Measurements from ENCODE around the gene GPRIN1.
"Not testable (repeated sequence)": the region's sequence is repeated elsewhere in the genome, so short reads cannot be mapped to it uniquely, and the experiment has no call there.

GPRIN1 gene

DNA sequence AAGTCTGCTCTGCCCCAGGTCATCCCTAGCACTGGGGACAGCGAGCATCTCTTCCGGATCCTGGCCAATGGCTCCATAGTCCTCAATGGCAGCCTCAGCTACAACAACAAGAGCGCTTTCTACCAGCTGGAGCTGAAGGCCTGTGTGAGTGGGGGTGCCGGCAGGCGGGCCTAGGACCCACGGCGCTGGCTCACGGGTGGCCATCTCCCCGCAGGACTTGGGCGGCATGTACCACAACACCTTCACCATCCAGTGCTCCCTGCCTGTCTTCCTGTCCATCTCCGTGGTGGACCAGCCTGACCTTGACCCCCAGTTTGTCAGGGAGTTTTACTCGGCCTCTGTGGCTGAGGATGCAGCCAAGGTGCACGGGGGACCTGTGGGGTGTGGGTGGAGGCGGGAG, 34.9 kb downstream of the GPRIN1 start:
- DNase-seq (ENCODE audit: low read depth, low spot score), result no peak

DNA sequence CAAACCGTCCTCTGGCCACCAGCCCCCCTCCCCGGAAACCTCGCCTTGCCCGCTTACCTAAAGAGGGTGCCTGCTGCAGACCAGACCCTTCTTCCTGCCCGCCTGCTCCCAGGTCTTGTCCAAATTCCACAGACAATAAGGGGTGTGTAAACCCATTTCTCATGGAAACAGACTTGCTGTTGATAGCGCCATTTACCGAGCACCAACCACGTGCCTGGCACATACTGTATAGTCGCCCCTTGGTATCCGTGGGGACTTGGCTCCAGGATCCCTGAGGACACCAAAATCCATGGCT, 35.7 kb downstream of the GPRIN1 start:
- no peak for DNase-seq (ENCODE audit: low read depth, low spot score)

DNA sequence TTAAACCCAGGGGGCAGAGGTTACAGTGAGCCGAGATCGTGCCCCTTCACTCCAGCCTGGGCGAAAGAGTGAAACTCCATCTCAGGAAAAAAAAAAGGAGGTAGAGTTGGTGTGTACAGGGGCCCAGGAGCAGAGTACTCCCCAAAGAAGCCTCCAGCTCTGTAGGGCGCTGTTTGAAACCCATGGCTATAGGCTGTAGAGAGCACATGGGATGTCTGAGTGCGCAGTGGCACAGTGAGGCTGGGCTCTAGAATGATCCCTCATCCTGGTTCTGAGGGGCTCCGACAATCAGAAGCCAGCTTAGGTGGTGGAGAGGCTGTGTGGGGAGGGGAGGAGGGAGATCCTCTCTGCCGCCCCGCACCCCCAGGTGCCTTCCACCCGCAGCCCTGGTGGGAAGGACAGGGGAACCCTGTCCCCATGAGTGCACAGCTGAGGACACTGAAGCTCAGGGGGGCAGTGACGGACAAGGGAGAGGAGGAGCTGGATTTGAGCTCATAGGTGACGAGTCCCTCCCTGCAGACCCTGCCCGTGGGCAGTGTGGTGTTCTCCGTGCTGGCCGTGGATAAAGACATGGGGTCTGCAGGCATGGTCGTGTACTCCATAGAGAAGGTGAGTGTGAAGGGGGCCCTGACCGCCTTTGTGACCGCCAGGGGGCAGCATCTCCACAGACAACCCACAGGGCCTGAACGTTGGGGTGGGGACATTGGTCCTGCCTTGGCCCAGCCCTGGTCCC, 36.2 kb downstream of the GPRIN1 start:
- no peak for DNase-seq (ENCODE audit: low read depth, low spot score)

DNA sequence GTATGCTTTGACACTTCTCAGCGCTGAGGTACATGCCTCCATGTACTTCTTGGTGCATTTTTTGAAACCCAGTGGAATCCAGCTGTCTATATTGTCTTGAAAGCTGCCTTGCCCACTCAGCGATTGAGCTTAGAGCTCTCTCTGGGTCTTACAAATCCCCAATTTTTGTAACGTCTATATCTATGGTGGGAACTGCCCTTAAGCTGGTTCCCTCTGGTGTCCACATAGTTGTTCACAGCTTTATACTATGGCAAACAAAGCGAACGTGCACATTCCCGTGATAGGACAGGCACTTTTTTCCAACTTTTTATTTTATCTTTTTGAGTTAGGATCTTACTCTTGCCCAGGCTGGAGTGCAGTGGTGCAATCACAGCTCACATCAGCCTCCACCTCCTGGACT, 39.9 kb downstream of the GPRIN1 start:
- no peak for DNase-seq (ENCODE audit: low read depth, low spot score)

DNA sequence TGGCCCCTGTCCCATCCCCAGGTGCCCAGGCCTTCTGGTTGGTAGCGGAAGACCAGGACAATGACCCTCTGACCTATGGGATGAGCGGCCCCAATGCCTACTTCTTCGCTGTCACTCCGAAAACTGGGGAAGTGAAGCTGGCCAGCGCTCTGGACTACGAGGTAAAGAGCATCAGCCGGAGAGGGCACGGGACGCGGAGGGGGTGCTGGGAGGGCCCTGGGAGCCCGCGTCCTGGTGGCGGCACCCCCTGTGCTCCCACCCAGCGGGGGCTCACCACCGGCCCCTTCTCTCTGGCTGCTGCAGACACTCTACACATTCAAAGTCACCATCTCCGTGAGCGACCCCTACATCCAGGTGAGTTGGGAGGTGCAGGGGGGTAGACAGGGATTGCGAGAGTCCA, 41.3 kb downstream of the GPRIN1 start:
- no peak for DNase-seq (ENCODE audit: low read depth, low spot score)

DNA sequence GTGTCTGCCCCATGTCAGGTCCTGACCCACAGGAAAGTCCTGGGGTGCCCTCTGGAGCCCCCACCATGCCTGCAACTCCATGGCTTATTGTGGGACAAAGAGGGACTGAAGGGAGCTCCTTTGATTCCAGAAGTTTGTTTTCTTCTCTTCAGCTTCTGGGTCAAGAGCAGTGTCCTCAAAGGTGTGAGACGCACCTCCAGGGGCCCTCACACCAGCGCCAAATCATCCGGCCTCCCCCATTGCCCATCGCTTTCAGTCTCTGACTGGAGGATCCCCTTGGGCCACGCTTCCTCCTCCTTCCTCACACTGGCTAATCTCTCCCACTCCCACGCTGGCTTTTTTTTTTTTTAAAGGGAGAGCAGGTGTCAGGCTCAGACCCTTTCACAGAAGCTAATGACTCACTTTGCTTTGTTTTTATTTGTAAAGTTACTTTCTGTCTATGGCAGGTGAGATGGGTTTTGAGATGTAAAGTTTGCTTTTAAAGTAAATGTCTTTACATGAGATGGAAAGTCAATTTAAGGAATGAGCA, 44.1 kb downstream of the GPRIN1 start:
- no peak for DNase-seq (ENCODE audit: low read depth, low spot score)

DNA sequence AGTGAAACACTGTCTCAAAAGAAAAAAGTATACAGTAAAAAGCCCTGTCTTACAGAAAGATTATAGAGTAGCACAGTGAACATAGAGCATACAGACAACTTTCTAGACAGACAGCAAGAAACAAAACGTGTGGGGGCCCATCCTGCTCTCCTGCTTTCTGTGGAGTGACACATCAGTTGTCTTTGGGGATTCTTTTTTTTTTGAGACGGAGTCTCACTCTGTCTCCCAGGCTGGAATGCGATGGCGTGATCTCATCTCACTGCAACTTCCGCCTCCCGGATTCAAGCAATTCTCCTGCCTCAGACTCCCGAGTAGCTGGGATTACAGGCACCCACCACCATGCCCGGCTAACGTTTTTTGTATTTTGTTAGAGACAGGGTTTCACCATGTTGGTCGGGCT, 46.0 kb downstream of the GPRIN1 start:
- no peak for DNase-seq (ENCODE audit: low read depth, low spot score)

DNA sequence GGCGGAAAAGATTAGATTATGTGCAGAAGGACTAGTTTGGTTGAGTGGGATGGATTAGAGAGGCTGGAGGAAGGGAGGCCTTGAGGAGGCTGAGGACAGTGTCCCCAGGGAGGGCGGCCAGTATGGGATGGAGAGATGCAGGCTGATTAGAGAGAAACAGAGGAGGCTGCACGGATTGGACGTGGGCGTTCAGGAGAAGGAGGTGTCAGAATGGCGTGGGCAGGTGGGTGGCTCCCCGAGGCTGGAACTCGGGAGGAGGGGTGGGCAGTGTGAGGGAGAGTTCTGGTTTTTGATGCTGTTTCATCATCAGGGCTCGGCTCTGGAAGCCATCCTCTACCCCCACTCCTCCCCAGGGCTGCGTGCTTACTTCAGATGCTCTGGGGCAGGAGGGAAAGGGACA, 47.8 kb downstream of the GPRIN1 start:
- no peak for DNase-seq (ENCODE audit: low read depth, low spot score)

DNA sequence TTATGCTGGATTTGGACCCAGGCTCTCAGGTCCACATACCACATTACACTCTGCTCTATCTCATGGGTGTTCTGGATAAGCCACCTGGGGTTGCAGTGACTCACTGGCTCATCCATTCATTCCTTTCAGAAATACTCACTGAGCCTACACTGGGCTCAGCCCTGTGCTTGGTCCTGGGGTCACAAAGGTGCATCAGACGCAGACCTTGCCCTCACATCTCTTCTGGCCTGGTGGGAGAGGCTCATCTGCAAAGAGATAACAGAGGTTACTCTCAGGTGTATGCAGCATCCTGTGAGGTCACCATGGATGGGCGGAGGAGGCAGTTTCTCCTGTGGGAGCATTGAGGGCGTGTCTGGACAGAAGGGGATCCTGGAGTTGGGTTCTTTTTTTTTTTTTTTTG, 48.7 kb downstream of the GPRIN1 start:
- no peak for DNase-seq (ENCODE audit: low read depth, low spot score)

DNA sequence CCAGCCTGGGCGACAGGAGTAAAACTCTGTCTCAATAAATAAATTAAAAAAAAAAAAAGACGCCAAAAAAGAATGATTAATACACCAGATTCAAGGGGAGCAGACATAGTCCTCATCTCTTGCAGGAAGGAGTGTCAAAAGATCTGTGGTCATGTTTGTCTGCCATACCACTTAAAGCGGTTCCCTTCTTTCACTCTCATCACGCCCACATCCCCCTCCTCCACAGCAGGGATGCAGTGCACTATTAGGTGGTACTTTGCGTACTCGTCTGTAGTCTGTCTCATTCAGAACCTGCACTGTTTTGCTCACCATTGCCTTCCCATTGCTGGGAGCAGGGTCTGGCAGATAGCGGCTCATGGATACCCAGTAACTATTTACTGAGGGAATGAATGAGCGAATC, 49.6 kb downstream of the GPRIN1 start:
- DNase-seq (ENCODE audit: low read depth, low spot score), result no peak

DNA sequence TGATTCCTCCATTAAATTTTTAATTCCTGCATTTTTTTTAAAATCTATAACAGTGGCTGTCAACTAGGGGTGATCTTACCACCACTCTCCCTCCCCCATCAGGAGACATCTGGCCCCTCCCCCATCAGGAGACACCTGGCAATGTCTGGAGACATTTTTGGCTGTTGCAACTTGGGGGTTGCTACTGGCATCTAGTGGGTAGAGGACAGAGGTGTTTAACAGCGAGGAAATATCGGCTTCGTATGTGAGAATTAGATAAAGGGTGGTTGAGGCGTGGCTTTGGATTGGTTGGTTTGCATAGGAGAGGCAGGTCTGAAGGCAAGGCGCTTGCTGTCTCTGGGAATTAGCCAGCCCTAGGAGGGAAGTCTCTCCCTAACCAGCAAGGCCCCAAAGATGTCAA, 50.3 kb downstream of the GPRIN1 start:
- DNase-seq (ENCODE audit: low read depth, low spot score), result no peak

DNA sequence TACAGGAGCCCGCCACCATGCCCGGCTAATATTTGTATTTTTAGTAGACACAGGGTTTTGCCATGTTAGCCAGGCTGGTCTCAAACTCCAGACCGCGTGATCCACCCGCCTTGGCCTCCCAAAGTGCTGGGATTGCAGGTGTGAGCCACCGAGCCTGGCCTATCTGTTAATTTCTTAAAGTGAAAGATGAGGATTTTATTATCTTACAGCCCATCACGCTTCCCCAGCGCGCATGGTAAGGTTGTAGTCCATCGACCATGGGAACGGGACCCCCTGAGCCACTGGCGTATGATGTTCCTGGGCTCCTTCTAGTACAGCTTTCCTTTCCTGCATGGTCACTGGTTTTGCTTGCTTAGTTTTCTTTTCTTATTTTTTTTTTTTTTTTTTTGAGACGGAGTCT, 52.1 kb downstream of the GPRIN1 start:
- DNase-seq (ENCODE audit: low read depth, low spot score), result no peak

DNA sequence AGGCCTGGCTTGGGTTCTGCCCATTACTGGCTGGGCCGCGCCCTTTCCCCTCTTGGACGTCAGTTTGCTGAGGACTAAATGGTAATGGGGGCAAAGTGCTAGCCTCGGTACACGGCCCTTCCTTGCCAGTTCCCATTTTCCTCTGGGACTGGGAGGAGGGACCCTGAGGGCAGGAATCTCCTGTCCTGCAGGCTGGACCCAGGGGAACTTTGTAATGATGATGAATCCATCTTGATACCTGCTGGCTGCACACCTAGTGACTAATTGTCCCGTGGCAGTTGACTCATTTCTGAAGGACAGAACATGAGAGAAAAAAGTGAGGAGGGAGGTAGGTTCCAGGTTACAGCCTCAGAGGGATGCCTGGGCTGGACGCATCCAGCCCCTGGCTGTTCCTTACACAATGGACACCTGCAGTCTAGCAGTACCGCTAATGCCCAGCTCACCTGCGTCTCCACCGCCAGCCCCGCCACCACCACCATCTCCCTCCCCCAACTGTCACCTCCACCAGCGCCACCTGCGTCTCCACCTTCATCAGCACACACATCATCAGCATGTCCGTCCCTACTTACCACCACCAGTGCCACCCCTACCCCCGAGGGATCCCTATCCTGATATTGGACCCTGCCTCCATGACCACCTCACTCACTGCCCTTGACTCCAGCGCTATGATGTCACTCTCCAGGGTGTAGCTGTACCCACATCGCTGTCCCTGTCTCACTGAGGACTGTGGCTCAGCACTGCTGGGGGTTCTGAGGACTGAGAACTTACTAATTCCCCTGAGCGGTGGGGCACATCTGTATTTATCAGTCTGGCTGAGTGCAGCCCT, 56.5 kb downstream of the GPRIN1 start:
- no peak for DNase-seq (ENCODE audit: low read depth, low spot score)

DNA sequence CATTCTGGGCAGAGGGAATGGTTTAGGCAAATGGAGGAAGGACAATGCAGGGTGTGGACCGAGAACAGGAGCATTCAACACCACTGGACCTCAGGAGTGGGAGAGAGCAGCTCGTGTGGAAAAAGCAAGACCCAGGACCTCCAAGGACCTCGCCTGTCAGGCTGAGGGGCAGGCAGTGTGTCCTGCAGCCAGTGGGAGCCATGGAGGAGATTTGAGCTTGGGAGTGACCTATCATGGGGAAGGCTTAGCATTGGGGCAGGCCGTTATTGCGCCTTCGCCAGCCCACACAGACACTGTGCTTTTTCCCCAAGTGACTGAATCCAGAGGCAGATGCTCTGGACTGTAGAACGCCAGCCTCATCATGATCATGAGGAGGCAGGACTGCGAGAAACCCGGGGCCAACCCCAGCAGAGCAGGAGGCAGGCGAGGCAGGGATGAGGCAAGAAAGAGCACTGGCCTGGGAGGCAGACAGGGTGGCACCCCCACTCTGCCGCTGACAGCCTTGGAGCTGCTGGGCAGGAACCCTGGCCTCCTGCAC, 57.6 kb downstream of the GPRIN1 start:
- no peak for DNase-seq (ENCODE audit: low read depth, low spot score)

DNA sequence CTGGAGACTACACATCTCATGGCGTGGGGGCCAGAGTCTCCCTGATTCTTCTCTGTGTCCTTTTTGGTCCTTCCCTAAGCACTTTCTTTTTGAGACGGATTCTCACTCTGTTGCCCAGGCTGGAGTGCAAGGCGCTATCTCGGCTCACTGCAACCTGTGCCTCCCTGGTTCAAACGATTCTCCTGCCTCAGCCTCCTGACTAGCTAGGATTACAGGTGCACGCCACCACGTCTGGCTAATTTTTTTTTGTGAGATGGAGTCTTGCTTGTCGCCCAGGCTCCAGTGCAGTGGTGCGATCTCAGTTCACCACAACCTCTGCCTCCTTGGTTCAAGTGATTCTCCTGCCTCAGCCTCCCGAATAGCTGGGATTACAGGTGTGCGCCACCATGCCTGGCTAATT, 59.0 kb downstream of the GPRIN1 start:
- DNase-seq (ENCODE audit: low read depth, low spot score), result not testable (repeated sequence)

DNA sequence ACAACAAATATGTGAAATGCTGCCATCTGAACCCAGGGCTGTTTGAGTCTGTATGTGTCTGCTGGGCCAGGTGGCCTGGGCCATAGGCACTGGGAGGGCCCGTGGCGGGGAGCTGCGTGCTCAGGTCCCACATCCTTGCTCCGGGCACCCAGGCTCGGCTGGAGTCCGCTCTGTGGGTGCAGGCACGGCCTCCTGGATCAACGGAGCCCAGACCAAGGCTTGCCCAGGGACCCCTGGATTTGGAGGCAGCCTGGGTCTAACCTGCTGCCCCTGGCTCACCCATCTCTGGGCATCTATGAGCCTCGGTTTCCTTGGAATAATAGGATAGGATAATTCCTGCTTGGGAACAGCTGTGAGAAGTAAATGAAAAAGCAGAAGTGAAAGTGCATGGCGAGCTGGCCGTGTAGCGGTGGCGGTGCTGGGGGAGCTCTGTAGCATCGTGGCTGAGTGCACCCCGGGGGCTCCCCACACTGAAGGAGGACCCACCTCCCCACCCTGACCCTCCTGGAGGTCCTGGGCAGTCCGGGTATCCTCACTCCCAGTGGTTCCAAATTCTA, 59.6 kb downstream of the GPRIN1 start:
- DNase-seq (ENCODE audit: low read depth, low spot score), result no peak

DNA sequence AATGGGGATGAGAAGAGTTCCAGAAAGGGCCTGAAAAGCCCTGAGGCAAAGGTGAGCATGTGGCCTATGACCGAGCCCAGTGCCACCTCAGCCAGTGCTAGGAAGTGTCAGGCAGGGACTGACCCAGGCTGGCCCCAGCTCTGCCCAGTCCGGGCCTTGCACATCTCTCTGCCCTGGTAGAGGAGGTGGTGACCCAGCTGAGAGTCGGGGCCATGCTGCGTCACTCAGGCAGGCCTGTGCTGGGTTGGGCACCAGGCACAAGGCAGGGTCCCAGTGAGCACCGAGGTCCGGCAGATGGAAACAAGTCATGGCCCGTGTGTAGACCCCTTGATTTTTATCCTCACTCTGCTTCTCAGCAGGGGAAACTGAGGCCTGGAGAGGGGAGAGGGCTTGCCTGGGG, 60.1 kb downstream of the GPRIN1 start:
- no peak for DNase-seq (ENCODE audit: low read depth, low spot score)

DNA sequence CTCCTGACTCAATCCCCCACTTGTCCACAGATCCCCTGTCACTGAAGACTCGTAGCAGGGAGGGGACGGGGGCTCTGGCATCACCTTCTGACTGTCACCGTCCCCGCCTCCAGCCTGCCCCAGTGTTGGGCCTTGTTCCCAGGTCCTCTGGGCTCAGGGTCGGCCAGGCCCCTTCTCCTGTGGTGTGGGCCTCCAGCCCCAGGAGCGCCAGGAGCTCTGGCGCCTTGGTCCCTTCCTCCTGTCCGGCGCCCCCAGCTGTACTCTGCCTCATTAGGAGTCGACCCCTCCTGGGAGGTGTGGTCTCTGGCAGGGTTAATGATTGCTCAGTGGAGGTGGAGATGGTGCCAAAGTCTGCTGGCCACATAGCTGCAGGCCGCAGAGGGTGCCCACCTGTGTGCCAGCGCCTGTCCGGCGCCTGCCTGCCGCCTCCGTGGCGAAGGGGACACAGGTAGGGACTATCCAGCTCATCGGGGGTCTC, 61.0 kb downstream of the GPRIN1 start, which contains the start of gene CDHR2:
CDHR2 (plus strand) TSS at position 376 of the 478 bp plus-strand sequence. CDS start 16,011 bp downstream, outside the sequence.
- DNase-seq (ENCODE audit: low read depth, low spot score), result no peak

DNA sequence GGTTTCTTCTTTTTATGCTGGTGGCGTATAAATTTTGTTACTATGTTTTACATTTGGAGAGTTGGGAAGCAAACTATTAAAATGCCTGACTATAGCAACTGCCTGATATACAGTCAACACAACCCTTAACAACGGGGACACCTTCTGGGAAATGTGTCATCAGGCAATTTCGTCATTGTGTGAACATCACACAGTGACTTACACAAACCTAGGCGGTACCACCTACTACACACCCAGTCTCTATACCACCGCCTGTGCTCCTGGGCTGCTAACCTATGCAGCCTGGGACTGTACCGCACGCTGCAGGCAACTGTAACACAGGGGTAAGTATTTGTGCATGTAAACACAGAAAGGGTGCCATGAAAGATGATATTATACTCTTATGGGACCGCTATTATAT, 62.2 kb downstream of the GPRIN1 start:
- DNase-seq (ENCODE audit: low read depth, low spot score), result no peak

Measured in smooth muscle cell of the brain vasculature (primary cell).